GM19099 (cell line): ENCODE measurements around the gene CDH11.

Experiments used
- POLR2A ChIP-seq: IDR thresholded peaks from 3 replicates; pipeline ENCODE4 v1.6.1; 2011; ENCODE audit warnings: low read depth; ENCODE audit not compliant: insufficient read length; ENCODE audit errors: extremely low read depth

Gene CDH11

GRCh38 chr16:65099607-65100006, 22.3 kb downstream of the CDH11 start:
- TF ChIP-seq POLR2A, result no peak

GRCh38 chr16:65098916-65099315, 22.9 kb downstream of the CDH11 start:
- TF ChIP-seq POLR2A, result no peak

- no peak for TF ChIP-seq POLR2A
These were observed 24.6 kb downstream of the CDH11 start for GRCh38 chr16:65097296-65097695.

GRCh38 chr16:65095906-65096305, 26.0 kb downstream of the CDH11 start:
- TF ChIP-seq POLR2A, result no peak

GRCh38 chr16:65095090-65095728, 26.7 kb downstream of the CDH11 start:
- no peak for TF ChIP-seq POLR2A

- no peak for TF ChIP-seq POLR2A
These were observed 27.9 kb downstream of the CDH11 start for GRCh38 chr16:65094009-65094408.

GRCh38 chr16:65083164-65083857, 38.6 kb downstream of the CDH11 start:
- no peak for TF ChIP-seq POLR2A

GRCh38 chr16:65079549-65079948, 42.3 kb downstream of the CDH11 start:
- TF ChIP-seq POLR2A, result no peak

- no peak for TF ChIP-seq POLR2A
These were observed 44.7 kb downstream of the CDH11 start for GRCh38 chr16:65077181-65077580.

GRCh38 chr16:65075877-65076276, 46.0 kb downstream of the CDH11 start:
- TF ChIP-seq POLR2A, result no peak

- TF ChIP-seq POLR2A, result no peak
These were observed 50.2 kb downstream of the CDH11 start for GRCh38 chr16:65071433-65072311.

- no peak for TF ChIP-seq POLR2A
These were observed 50.9 kb downstream of the CDH11 start for GRCh38 chr16:65070831-65071432.

- no peak for TF ChIP-seq POLR2A
These were observed 52.1 kb downstream of the CDH11 start for GRCh38 chr16:65069766-65070165.

- no peak for TF ChIP-seq POLR2A
These were observed 52.8 kb downstream of the CDH11 start for GRCh38 chr16:65069065-65069464.

- no peak for TF ChIP-seq POLR2A
These were observed 53.6 kb downstream of the CDH11 start for GRCh38 chr16:65068151-65068740.

- TF ChIP-seq POLR2A, result no peak
These were observed 55.2 kb downstream of the CDH11 start for GRCh38 chr16:65066651-65067050.

- TF ChIP-seq POLR2A, result no peak
These were observed 56.8 kb downstream of the CDH11 start for GRCh38 chr16:65065031-65065430.
